ENCODE results near the gene FAM186B. TPM values are rescaled to one million over a fixed set of nuclear protein-coding genes. Genes with fewer than 3 reads are reported as not detected.
A peak's percentile ranks its signal among the peaks of the same experiment; 100 is the strongest.

FAM186B gene
- polyA plus RNA-seq, 3 donors = not detected

GRCh38 chr12:49636979-49637755 is 31.7 kb upstream of the FAM186B start:
- Mint-ChIP-seq H3K9me3 (no peaks in the 10 kb centered on the region), H3K4me1 (peaks cover 7% of the 10 kb centered on the region), H3K36me3 (no peaks in the 10 kb centered on the region), H3K27ac (peak overlapping the region in 1 of 7 donors; percentile 43), H3K4me3 (no peak overlapping the region), H3K27me3 (ENCODE audit: low read depth in 3 of 3) (peaks cover 2 to 3% (median 3%) of the 10 kb centered on the region in 3 donors)
- 33% methylated on average over 3 of the region's 9 CpGs for WGBS (ENCODE audit: insufficient coverage)
- no peaks in the 10 kb centered on the region for H3K36me3 ChIP-seq (replicated peaks in 1 of 2; ENCODE audit: control insufficient read depth in 1 of 2, insufficient read depth in 2 of 2, low read length in 2 of 2)
- H3K4me2 ChIP-seq (replicated peaks; ENCODE audit: extremely low read depth, low read length, poor library complexity, severe bottlenecking) = no peak overlapping the region
- TF ChIP-seq CTCF (IDR thresholded peaks at IDR 0.05) = peak; percentile 66
- H2AFZ ChIP-seq (ENCODE audit: insufficient read depth, low read depth, low read length, poor library complexity, severe bottlenecking) = no peak overlapping the region
- no peaks in the 10 kb centered on the region for H3K4me1 ChIP-seq (ENCODE audit: control insufficient read depth in 1 of 2, insufficient read depth in 2 of 2, low read length in 2 of 2)
- intact Hi-C loops (cut with micrococcal nuclease) = loop anchor here in 1 of 2 donors (10.0 kb wide), 1 partner anchor 198 kb away; no protein-coding TSS in a partner anchor
- no peak overlapping the region for H3K27ac ChIP-seq (ENCODE audit: low read depth in 1 of 2, low read length in 2 of 2)
- DNase-seq = peak; percentile 18 to 49 (median 44)
- H3K79me2 ChIP-seq (ENCODE audit: insufficient read depth, low read length) = no peaks in the 10 kb centered on the region
- H3K27me3 ChIP-seq (ENCODE audit: control insufficient read depth in 2 of 2, insufficient read depth in 2 of 2, low read length in 2 of 2) = no peaks in the 10 kb centered on the region
- H3K4me3 ChIP-seq (replicated peaks in 1 of 3; ENCODE audit: low read depth in 2 of 3, low read length in 3 of 3) = no peak overlapping the region
- no peaks in the 10 kb centered on the region for H4K20me1 ChIP-seq (ENCODE audit: insufficient read depth, low read length)
- H3K9ac ChIP-seq (ENCODE audit: insufficient read depth, low read length, poor library complexity, severe bottlenecking) = no peak overlapping the region
- no peaks in the 10 kb centered on the region for H3K9me3 ChIP-seq (replicated peaks in 1 of 2; ENCODE audit: control insufficient read depth in 1 of 2, insufficient read depth in 1 of 2, low read length in 2 of 2)

GRCh38 chr12:49636574-49636973 is 31.1 kb upstream of the FAM186B start:
- no peak for DNase-seq
- Histone ChIP-seq H3K27me3 (ENCODE audit: control insufficient read depth in 2 of 2, insufficient read depth in 2 of 2, low read length in 2 of 2) (no peaks in the 10 kb centered on the region), H3K4me2 (replicated peaks; ENCODE audit: extremely low read depth, low read length, poor library complexity, severe bottlenecking) (no peak overlapping the region), H3K4me3 (replicated peaks in 1 of 3; ENCODE audit: low read depth in 2 of 3, low read length in 3 of 3) (no peak overlapping the region), H4K20me1 (ENCODE audit: insufficient read depth, low read length) (no peaks in the 10 kb centered on the region), H3K9ac (ENCODE audit: insufficient read depth, low read length, poor library complexity, severe bottlenecking) (no peak overlapping the region), H3K9me3 (replicated peaks in 1 of 2; ENCODE audit: control insufficient read depth in 1 of 2, insufficient read depth in 1 of 2, low read length in 2 of 2) (no peaks in the 10 kb centered on the region), H2AFZ (ENCODE audit: insufficient read depth, low read depth, low read length, poor library complexity, severe bottlenecking) (no peak overlapping the region), H3K27ac (ENCODE audit: low read depth in 1 of 2, low read length in 2 of 2) (no peak overlapping the region), H3K79me2 (ENCODE audit: insufficient read depth, low read length) (no peaks in the 10 kb centered on the region), H3K4me1 (ENCODE audit: control insufficient read depth in 1 of 2, insufficient read depth in 2 of 2, low read length in 2 of 2) (no peaks in the 10 kb centered on the region), H3K36me3 (replicated peaks in 1 of 2; ENCODE audit: control insufficient read depth in 1 of 2, insufficient read depth in 2 of 2, low read length in 2 of 2) (no peaks in the 10 kb centered on the region)
- no peak overlapping the region for H3K4me3 Mint-ChIP-seq
- intact Hi-C loops (cut with micrococcal nuclease) = loop anchor here in 1 of 2 donors (10.0 kb wide), 1 partner anchor 198 kb away; no protein-coding TSS in a partner anchor
- 100% methylated on average over 4 of the region's 13 CpGs for WGBS (ENCODE audit: insufficient coverage)
- peaks cover 7% of the 10 kb centered on the region for H3K4me1 Mint-ChIP-seq
- H3K36me3 Mint-ChIP-seq = no peaks in the 10 kb centered on the region
- H3K27me3 Mint-ChIP-seq (ENCODE audit: low read depth in 3 of 3) = peaks cover 2 to 3% (median 3%) of the 10 kb centered on the region in 3 donors
- H3K9me3 Mint-ChIP-seq = no peaks in the 10 kb centered on the region
- TF ChIP-seq CTCF (IDR thresholded peaks at IDR 0.05) = no peak
- no peak overlapping the region for H3K27ac Mint-ChIP-seq

Measured in CD14-positive monocyte (primary cell).